Lung microvascular endothelial cell (primary cell): Measurements from ENCODE around the gene GABRB2. TPM values are rescaled to one million over a fixed set of nuclear protein-coding genes. Genes with fewer than 3 reads are reported as not detected.

Source experiments
- DNase-seq, 2 donors: peaks; one replicate each; pipeline versions ENCODE4 v3.0.0 to v3.0.0-alpha.2; 2010; ENCODE audit warnings: low read depth in 2 of 2
- total RNA-seq: library from RNA; depleted of rRNA; stranded (reverse); fragments of >200 nt; gene quantifications from 2 replicates; pipeline ENCODE4 v1.2.1, GENCODE V29; 2014

Gene GABRB2
- total RNA-seq, 1 donor from 2014 or later, result not detected

GRCh38 chr5:161471211-161471950 is 75.1 kb downstream of the GABRB2 start:
- DNase-seq, result no peak

DNA sequence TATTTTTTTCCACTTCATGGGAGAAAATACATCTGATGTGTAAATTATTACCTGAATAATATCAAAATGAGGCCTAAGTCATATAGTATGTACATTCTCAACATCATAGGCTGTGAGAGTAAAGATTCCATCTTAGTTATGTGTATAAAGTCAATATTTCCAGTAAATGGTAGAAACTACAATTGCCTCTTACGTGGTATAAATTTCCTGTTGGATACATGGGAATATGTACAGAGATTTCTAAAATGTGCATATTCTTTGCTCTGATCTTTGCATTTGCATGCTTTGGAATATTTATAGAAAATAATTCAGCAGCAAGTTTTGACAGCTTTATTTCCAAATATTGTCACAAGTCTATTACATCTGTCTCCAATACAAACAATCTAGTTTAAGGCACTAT is 78.8 kb downstream of the GABRB2 start:
- no peak for DNase-seq

DNA sequence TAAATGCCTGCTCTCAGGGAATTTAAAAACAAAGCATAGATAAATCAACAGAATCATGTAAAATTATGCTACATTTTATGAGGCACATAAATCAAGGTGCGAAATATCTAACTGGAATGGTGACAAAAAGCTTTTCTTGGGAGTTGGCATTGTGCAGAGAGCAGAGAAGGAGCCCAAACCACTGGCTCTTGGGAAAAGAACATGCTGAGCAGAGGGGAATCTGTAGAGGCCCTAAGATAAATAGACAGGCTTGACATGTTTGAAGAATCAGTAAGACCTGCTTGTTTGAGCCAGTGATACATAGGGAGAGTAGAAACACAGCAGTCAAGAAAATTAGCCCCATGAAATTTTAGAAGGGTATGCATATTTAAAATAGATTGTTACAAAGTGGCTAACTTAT is 85.8 kb downstream of the GABRB2 start:
- no peak for DNase-seq

GRCh38 chr5:161446655-161447054 is 99.9 kb downstream of the GABRB2 start:
- no peak for DNase-seq

DNA sequence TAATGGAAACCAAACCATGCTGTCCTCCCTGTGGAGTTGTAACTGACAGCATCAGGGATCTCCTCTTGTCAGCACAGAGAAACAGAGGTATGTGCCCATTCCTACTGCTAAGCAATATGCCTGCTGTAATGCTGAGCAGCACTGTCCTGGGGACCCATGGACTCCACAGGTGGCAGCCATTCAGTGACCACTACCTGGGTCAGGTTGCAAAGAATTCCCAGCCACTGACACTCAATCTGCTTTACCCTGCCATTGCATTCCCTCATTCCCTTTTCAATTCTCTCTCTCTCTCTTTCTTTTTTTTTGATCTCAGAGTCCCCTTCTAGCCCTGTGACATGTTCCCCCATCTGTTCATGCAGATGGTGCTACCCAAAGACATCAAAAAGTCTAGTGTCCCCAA is 104.1 kb downstream of the GABRB2 start:
- no peak for DNase-seq

GRCh38 chr5:161432798-161433197 is 113.7 kb downstream of the GABRB2 start:
- DNase-seq, result no peak

- no peak for DNase-seq
These were observed 114.6 kb downstream of the GABRB2 start for GRCh38 chr5:161431963-161432362.

DNA sequence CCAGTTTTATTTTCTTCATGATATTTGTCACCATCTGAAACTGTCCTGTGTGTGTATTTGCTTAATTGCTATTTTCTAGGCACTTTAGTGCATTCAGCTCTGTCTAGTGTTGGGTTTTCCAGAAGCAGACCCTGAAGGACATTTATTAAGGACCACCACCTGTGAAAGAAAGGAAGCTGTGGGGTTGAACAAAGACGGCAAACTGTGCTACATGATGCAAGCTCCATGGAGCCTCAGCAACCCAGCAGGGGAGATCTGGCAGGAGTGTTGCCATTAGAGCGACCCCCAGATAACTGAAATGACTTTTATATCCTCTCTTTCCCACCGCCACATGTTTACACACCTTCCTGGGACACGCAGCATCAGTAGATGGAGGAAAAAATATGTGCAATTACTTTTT is 125.5 kb downstream of the GABRB2 start:
- DNase-seq, result no peak

DNA sequence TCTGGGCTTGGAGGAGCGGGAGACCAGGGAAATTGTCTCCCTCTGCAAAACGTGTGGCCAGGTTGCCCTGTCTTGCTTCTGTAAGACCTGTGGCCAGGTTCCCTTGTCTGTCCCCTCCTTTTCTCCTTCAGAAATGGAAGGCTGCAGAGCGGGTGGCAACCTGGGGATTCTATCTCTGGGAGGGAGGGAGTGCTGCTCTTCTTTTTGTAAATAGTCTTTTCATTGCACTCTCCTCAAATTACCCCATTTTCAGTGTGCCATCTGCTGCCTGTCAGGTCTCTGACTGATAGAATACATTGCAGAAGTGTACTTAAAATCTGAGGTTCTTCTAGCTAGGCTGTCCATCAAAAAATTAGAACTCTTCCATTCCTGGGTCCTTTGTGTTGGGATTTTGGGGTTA is 126.0 kb downstream of the GABRB2 start:
- no peak for DNase-seq

- DNase-seq, result no peak
These were observed 131.6 kb downstream of the GABRB2 start for GRCh38 chr5:161414896-161415295.

- DNase-seq, result no peak
These were observed 132.5 kb downstream of the GABRB2 start for GRCh38 chr5:161414037-161414436.

GRCh38 chr5:161412792-161413191 is 133.7 kb downstream of the GABRB2 start:
- DNase-seq, result no peak

DNA sequence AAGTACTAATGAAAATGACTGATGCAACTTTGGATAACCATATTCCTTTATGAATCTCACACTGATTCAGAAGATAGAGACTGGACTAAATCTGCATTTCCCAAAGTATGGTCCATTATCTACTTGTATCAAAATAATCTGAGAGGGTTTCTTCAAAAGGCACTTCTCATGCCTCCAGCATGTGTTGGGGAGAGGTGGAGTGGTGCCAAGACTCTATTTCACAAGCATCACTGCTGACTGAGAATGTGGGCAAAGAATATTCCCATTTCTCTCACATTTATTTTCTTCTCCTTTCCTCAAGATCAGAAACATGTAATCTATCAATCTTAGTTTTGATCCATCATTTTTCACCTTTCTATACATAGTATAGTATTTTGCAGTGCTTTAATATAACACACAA is 135.4 kb downstream of the GABRB2 start:
- DNase-seq, result no peak

- DNase-seq, result no peak
These were observed 135.9 kb downstream of the GABRB2 start for GRCh38 chr5:161410640-161411039.

DNA sequence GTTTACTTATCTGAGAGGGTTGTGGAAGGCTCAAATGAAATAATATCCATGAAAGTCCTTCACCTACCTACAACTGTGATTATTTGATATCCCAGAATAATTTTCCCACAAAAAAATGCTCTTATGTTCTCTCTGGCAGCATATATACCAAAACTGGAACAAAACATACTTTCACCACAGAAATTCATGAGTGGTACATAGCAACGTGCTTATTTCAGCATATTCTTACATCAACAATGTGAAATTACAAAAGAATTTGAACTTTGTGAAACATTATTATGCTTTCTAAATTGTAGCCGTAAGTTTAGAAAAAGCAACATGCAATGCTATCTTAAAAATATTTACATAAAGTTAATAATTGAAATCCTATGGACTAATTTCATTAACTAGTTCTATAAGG is 137.1 kb downstream of the GABRB2 start:
- DNase-seq, result no peak

GRCh38 chr5:161406880-161407279 is 139.6 kb downstream of the GABRB2 start:
- no peak for DNase-seq

GRCh38 chr5:161403996-161404395 is 142.5 kb downstream of the GABRB2 start:
- DNase-seq, result no peak

GRCh38 chr5:161403121-161403520 is 143.4 kb downstream of the GABRB2 start:
- no peak for DNase-seq

DNA sequence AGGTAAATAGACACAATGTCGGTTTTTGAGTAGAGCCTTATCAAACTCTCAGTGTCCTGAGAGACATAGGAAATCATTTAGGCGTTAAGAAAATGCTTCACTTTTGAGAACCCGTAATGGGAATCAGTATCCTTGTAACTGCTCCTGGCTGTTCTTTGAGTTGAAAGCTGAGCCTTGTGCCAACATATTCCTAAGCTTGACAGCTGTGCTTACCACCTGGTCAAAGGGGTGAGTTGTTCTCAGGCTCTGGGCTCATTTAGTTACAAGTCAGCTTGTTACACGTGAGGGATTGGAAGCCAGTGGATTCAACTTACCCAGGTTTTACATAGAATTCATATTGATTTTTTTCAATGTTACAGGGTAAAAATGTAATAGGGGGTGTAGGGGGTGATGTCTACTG is 145.9 kb downstream of the GABRB2 start:
- DNase-seq, result no peak

DNA sequence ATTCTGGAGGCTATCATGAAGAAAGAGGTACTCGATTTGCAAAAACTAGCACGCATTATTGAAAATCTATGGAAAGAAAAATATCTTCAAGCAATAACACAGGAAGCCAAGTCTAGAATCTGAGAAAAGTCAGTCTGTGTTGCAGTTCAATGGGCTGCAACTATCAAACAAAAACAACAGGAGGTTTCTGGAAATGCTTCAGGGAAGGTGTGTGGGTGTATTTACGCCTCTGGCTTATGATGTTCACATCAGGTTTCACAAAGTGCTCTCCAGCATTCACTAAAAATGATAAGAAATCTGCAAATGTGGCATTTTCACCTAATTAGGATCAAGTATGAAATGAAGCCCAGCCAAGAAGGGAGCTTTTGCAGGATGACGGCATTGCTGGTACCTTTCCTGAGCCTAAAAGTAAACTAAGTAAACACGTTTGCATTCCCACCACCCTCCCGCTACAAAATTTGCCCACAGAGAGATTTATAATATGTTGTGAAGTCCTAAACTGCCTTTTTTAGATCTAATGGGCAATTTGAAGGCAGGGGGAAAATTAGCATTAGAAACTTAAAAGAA is 146.4 kb downstream of the GABRB2 start:
- DNase-seq, result no peak

DNA sequence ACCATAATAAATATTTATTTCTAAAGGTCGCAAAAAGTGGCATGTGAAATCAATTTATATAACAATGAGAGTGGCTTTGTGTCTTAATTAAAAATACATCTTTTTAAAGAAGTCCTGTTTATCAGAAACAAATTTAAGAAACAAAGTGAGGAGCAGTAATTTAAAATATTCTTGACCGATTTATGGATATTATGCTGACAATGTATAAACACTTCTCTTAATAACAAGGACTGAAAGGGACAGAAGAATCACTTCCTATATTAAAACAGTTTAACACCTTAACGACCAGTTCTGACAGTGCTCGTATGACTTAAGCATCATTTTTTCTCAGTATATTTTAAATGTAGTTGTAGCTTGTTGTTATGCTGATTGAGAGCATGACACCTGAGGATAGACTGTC is 149.1 kb downstream of the GABRB2 start:
- DNase-seq, result no peak

DNA sequence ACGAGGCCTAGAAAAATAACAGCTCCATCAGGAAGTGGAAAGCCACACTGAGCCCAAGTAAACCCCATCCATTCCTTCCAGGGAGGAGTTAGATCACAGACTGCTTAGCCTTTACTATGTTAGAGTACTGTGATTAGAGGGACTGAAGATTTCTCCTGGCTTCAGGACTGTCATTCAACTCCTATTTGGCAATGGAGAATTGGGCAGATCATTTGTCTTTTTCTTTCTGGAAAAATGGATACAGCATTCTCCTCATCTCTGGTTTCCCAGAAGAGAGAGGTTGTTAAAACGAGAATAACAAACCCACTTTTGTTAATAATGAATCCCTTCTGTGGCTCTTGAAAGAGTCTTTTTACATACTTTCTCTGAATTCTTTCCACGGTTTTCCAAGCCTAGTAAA is 150.4 kb downstream of the GABRB2 start:
- DNase-seq, result no peak

GRCh38 chr5:161391724-161392123 is 154.8 kb downstream of the GABRB2 start:
- no peak for DNase-seq

DNA sequence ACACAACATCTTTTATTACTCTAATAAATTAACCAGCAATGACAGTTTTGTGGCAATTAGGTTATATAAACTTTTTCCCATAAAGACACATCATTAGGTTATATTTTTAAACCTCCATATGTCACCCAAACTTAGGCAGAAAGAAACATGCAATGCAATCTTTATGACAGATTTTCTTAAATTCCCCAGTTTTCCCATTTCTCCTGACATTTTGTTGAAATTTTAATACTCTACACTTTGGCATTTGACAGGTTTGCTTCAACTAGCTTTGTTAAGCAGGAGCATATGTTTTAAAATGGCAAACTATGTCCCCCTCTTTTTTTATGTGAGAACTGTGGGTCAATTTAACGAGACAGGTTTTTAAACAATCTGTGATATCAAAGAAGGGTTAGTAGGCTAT is 155.5 kb downstream of the GABRB2 start:
- no peak for DNase-seq
